Stimulated activated naive CD8-positive, alpha-beta T cell treated with anti-CD3 and anti-CD28 coated beads, Interleukin-15, Interleukin-2, amounts not matched to agents 100 ng/mL and 50 ng/mL, for 24 hours (primary cell): ENCODE data around the gene TMUB1.

Experiments used
- H3K27ac Mint-ChIP-seq: one replicate; pipeline ENCODE4 v1.8.0; 2021; ENCODE audit warnings: mild to moderate bottlenecking, mixed read lengths
- H3K27me3 Mint-ChIP-seq: one replicate; pipeline ENCODE4 v1.8.0; 2021; ENCODE audit warnings: mixed read lengths
- H3K36me3 Mint-ChIP-seq: one replicate; pipeline ENCODE4 v1.8.0; 2021; ENCODE audit warnings: low read depth, mixed read lengths
- H3K4me1 Mint-ChIP-seq: one replicate; pipeline ENCODE4 v1.8.0; 2021; ENCODE audit warnings: low read depth, mixed read lengths
- H3K4me3 Mint-ChIP-seq: one replicate; pipeline ENCODE4 v1.8.0; 2021; ENCODE audit warnings: mild to moderate bottlenecking, mixed read lengths
- H3K9me3 Mint-ChIP-seq: one replicate; pipeline ENCODE4 v1.8.0; 2021; ENCODE audit warnings: mixed read lengths

The TMUB1 gene

DNA sequence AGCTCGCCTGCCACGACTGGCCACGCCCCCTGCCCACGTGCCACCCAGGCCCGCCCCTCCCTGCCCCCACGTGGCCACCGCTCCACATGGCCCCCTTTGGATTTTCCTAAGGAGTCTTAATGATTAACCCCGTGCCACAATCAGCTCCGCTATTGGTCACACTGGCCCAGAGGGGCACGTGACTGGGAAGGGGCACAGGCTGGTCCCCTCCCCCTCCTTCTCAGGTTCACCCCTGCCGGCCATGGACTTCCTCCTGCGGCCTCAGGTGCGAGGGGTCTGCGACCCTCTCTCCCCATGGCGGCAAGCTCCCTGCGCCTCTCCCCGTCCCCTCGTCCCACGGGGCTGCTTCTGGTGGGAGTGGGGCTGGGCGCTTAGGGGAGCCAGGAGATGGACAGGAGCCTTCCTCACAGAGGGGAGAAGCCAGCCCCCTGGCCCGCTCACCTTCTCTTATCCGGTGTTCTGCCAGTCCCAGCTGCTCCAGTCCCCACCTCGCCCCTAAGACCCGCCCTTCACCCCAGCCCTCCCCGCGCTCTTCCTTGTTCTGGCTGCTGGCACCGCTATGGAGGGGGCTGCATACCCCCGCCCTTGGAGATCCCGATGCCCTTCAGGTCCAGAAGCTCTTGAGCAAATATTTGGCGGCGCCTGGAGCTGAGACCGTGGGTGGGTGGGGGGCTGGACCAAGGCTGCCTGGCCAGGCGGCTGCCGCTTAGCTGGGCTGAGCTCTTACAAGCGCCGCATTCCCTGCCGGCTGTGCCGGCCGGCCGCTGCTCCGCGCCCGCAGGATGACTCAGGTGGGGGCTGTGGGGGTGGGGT, 20.7 kb downstream of the TMUB1 start:
- peaks cover 24% of the 10 kb centered on the region for H3K4me1 Mint-ChIP-seq
- no peak overlapping the region for H3K4me3 Mint-ChIP-seq
- H3K9me3 Mint-ChIP-seq = no peaks in the 10 kb centered on the region
- peaks cover 12% of the 10 kb centered on the region for H3K36me3 Mint-ChIP-seq
- H3K27ac Mint-ChIP-seq = no peak overlapping the region
- no peaks in the 10 kb centered on the region for H3K27me3 Mint-ChIP-seq

GRCh38 chr7:151062111-151062398, 21.2 kb downstream of the TMUB1 start:
- H3K4me1 Mint-ChIP-seq = peaks cover 29% of the 10 kb centered on the region
- H3K27ac Mint-ChIP-seq = no peak overlapping the region
- H3K9me3 Mint-ChIP-seq = no peaks in the 10 kb centered on the region
- no peaks in the 10 kb centered on the region for H3K27me3 Mint-ChIP-seq
- peaks cover 8% of the 10 kb centered on the region for H3K36me3 Mint-ChIP-seq
- no peak overlapping the region for H3K4me3 Mint-ChIP-seq

DNA sequence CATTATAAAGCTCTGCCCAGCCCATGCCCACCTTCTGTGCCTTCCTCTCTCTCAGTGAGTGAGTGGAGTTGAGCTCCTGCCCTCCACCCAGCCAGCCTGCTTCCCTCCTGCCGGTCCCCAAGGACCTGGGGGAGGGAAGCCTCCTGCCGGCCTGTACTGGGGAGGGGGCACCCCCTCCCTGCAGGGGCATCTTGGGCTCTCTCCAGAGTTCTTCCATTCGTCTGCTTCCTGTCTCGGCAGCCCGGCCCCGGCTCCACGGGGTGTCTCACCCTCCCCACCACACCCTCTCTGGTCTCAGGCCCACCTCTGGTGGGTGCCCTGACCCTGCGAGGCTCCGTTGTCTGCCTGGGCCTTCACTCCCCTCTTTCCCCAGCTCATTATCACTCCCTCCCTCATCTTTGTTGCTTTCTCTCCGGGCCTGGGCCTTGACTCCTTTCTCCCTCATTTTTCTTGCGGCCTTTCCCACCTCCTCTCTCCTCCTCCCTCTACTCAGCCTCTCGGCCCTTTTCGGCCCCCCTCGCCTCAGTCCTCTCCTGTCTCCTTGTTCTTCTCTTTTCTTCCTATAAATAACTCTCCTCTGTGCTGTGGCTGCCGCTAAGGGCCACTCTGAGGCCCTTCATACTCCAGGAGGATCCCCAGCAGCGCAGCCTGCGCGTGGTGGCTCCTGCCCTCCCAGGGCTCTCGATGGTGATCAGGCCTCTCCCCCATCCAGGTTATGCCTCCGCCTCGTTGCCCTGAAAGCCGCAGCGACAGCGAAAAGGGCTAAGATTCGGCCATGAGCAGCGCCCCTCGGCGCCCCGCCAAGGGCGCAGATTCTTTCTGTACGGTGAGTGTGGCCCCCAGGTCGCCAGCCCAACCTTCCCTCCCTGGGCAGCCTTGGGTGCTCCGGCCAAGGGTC, 21.8 kb downstream of the TMUB1 start:
- H3K36me3 Mint-ChIP-seq = peaks cover 5% of the 10 kb centered on the region
- peak overlapping the region; percentile 61 for H3K27ac Mint-ChIP-seq
- H3K4me1 Mint-ChIP-seq = peaks cover 34% of the 10 kb centered on the region
- H3K4me3 Mint-ChIP-seq = peak overlapping the region; percentile 93
- H3K9me3 Mint-ChIP-seq = no peaks in the 10 kb centered on the region
- no peaks in the 10 kb centered on the region for H3K27me3 Mint-ChIP-seq

DNA sequence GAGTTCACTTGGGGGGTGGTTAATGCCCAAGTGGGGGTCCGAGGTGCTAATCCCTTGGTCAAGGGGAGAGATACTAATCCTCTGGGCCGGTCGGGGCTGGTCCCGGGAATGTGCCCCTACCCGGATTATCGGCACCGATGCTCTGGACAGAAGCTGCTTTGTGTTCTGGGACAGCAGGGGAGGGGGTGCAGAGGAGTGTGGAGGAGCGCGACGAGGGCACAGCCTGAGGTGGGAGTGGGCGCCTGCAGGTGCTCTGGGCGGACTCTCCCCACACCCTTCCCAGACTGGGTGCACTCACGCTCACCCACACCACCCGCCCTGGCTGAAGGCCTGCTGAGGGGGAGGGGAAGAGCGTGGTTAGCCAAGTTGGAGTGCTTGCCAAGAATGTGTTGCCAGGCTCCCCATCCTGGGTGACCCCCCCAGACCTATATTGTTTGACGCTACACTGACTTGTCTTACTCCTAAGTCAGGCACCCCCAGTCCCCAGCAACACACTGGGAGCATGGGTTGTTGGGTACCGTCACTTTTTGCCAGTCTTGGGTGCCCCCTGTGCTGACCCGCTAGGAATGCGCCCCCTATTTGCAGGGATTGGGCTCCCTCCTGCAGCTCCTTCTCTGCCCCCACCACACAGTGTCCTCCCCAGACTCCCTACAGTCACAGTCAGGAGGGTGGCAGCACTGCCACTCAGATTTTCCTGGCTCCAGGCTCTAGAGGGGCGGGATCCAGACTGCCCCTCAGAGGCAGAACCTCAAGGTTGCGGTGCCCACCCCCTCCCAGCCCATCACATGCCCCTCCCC, 22.7 kb downstream of the TMUB1 start:
- H3K27ac Mint-ChIP-seq = peak overlapping the region; percentile 31
- no peaks in the 10 kb centered on the region for H3K9me3 Mint-ChIP-seq
- peak overlapping the region; percentile 93 for H3K4me3 Mint-ChIP-seq
- no peaks in the 10 kb centered on the region for H3K27me3 Mint-ChIP-seq
- H3K36me3 Mint-ChIP-seq = peaks cover 5% of the 10 kb centered on the region
- H3K4me1 Mint-ChIP-seq = peaks cover 34% of the 10 kb centered on the region

DNA sequence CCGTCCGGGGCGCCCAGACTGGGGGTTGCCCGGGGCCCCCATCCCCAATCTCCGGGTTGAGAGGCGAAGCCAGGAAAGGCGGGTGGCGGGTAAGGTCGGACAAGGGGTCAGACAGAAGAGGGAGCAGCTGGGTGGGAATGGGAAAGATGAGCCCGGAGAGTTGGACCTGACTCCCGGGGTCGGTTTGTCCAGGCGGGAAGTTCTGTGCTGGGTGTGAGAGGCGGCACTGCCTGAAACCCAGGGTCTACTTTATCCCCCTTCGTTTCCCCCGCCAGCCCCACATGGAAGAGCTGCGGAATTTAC, 23.2 kb downstream of the TMUB1 start:
- Mint-ChIP-seq H3K36me3 (no peaks in the 10 kb centered on the region), H3K27ac (peak overlapping the region; percentile 31), H3K9me3 (no peaks in the 10 kb centered on the region), H3K27me3 (no peaks in the 10 kb centered on the region), H3K4me3 (peak overlapping the region; percentile 93), H3K4me1 (peaks cover 34% of the 10 kb centered on the region)

DNA sequence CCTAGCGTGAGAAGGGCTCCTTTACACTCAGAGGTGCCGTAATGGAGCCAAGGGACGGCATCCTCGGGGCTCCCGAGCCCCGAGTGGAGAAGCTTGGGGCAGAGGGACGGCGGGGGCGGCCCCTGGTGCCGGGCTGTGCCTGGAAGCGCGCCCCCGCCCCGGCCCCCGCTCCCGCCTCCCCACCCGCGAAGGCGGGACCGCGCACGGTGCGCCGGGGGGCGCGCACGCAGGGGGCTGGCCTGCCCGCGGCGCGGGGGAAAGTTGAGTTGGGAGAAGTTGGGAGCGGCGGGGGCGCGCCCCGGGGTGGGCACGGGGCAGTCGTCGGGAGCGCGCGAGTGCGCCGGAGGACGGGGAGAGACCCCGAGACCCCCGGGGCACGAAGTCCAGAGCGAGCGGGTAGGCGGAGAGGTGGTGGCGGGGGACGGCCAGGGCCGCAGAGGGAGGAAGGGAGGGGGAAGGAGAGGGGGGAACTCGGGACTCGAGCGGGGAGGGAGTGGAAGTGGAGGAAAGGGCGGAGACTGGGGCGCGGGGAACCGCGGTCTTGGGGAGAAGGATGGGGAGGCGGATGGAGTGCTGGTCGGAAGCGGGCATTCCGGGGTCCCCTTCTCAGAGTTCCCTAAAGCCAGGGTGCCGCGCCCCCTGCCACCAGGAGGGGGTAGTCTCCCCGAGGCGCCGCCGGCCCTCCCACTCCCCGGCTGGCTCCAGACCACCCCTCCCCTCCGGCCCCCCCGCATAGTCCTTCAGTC, 23.8 kb downstream of the TMUB1 start, which contains the start of gene SLC4A2:
Gene SLC4A2, plus strand, starts transcription at position 223 of the 746 bp plus-strand sequence. CDS start 2,399 bp downstream, outside the sequence.
- Mint-ChIP-seq H3K4me3 (peak within 1 kb of the TSS; percentile 93), H3K9me3 (no peaks in the 10 kb centered on the region), H3K27me3 (no peaks in the 10 kb centered on the region), H3K4me1 (peaks cover 34% of the 10 kb centered on the region), H3K36me3 (no peaks in the 10 kb centered on the region), H3K27ac (peak within 1 kb of the TSS; percentile 91)

DNA sequence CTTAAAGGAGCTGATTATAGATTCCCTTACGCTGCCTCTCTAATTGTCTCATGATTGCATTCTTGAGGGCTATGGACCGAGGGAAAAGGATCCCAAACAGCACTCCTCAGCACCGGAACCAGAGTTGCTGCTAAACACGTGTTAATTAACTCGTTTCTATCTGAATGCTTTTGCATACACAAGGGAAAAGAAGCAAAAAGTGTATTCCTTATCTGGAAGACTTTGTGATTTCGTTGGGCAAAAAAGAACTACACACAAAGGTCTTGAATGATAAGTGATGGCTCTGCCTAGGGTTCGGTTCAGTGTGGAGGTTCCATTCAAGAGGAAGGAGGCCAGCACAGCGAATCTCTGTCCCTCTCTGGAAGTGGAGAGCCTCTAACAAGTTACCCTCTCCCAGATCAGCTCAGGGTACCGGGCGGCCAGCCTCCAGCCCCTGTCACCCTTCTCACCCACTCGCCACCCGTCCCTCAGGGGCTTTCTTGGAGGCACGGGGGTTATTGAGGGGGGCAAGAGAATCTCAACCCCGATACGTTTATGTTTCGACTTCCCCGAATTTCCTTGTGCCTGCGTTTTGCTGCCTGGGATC, 24.4 kb downstream of the TMUB1 start:
- Mint-ChIP-seq H3K27ac (peak overlapping the region; percentile 91), H3K4me1 (peaks cover 34% of the 10 kb centered on the region), H3K27me3 (no peaks in the 10 kb centered on the region), H3K4me3 (peak overlapping the region; percentile 93), H3K36me3 (no peaks in the 10 kb centered on the region), H3K9me3 (no peaks in the 10 kb centered on the region)

DNA sequence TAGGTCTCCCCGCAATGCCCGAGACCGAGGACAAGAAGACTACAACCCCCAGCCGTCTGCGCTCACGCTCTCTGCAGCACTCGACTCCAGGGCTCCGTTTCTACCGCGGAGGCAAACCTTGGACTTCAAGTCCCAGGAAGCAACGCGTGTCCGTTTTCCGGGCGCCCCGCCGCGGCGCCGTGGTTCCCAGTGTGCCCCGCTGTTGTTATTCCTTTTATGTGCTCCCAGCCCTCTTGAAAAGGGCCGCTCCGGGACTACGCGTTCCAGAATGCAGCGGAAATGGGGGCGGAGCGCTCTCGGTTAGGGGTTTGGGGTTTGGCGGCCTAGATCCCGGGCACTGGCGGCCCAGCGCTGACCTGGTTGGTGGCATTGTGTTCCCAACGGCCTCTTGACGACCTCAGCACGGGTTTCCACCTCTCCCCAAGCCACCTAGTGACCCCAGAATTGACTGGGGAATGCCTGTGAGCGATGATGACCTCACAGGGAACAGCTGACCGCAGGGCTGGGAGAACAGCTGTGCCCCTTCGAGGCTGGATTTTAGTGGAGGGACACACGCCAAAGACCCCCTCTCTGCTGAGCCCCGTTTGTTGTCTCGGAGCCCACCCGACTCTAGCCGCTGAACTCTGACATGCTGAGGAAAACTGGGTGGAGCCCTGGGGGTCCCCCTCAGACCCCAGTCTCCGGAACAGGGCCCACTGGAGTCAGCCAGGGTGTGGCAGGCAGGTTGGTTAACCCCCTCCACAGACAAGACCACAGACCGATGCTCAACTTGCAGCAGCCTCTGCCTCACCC, 25.1 kb downstream of the TMUB1 start:
- Mint-ChIP-seq H3K27me3 (no peaks in the 10 kb centered on the region), H3K36me3 (no peaks in the 10 kb centered on the region), H3K9me3 (no peaks in the 10 kb centered on the region), H3K27ac (peak overlapping the region; percentile 91), H3K4me1 (peaks cover 34% of the 10 kb centered on the region), H3K4me3 (peak overlapping the region; percentile 93)

GRCh38 chr7:151057506-151057988, 25.7 kb downstream of the TMUB1 start, which contains the start of gene CDK5:
Gene CDK5 (minus strand): TSS chr7:151057897. CDS start chr7:151057848, 49 bp downstream.
- H3K4me3 Mint-ChIP-seq = peak within 1 kb of the TSS; percentile 93
- H3K27me3 Mint-ChIP-seq = no peaks in the 10 kb centered on the region
- H3K36me3 Mint-ChIP-seq = no peaks in the 10 kb centered on the region
- peaks cover 34% of the 10 kb centered on the region for H3K4me1 Mint-ChIP-seq
- H3K27ac Mint-ChIP-seq = peak within 1 kb of the TSS; percentile 91
- no peaks in the 10 kb centered on the region for H3K9me3 Mint-ChIP-seq

DNA sequence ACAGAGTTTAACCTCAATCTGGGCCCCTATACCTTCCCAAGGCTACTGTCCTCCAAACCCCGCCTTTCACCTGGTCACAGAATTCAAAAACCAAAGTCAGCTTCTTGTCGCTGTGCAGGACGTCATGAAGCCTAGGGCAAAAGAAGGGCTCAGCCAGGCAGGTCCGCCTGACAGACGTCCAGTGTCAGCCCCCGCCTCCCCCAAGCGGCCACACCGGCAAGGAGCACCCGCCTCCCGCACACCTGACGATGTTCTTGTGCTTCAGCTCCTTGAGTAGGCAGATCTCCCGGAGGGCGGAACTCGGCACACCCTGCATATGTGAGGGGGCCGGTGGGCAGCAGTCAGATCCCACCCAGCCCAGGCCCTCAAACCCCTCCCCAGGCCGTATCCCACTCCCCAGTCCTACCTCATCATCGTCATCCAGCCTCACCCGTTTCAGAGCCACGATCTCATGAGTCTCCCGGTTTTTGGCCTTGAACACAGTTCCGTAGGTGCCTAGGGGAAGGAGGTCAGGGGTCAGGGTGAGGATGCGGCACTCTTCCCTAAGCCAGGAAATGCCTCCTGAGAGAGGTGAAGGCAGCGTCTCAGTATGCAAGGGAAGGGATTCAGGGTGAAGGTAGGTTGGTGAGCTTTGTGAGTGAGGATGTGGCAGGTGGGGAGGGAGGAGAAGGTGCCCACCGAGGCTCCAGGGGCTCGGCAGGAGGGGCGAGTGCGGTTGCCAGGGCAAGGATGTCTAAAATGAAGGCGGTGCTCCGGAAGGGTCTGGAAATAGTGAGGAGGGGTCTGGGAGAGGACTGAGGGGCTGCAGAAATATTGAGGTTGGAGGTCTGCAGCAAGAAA, 26.4 kb downstream of the TMUB1 start:
- H3K9me3 Mint-ChIP-seq = no peaks in the 10 kb centered on the region
- H3K27ac Mint-ChIP-seq = peak overlapping the region; percentile 16
- H3K27me3 Mint-ChIP-seq = no peaks in the 10 kb centered on the region
- H3K36me3 Mint-ChIP-seq = no peaks in the 10 kb centered on the region
- H3K4me3 Mint-ChIP-seq = peak overlapping the region; percentile 93
- peaks cover 34% of the 10 kb centered on the region for H3K4me1 Mint-ChIP-seq

- Mint-ChIP-seq H3K36me3 (no peaks in the 10 kb centered on the region), H3K4me3 (peak overlapping the region; percentile 93), H3K27ac (no peak overlapping the region), H3K4me1 (peaks cover 30% of the 10 kb centered on the region), H3K9me3 (no peaks in the 10 kb centered on the region), H3K27me3 (no peaks in the 10 kb centered on the region)
These were observed 27.0 kb downstream of the TMUB1 start for GRCh38 chr7:151056283-151056665.

- no peak overlapping the region for H3K27ac Mint-ChIP-seq
- H3K4me1 Mint-ChIP-seq = peaks cover 19% of the 10 kb centered on the region
- no peak overlapping the region for H3K4me3 Mint-ChIP-seq
- no peaks in the 10 kb centered on the region for H3K36me3 Mint-ChIP-seq
- H3K27me3 Mint-ChIP-seq = no peaks in the 10 kb centered on the region
- H3K9me3 Mint-ChIP-seq = no peaks in the 10 kb centered on the region
These were observed 29.5 kb downstream of the TMUB1 start for GRCh38 chr7:151053751-151054150.
